KMS-11 (cell line): ENCODE results near the gene SLC22A4.

Experiments used
- H2AFZ ChIP-seq: fragments of 200-600 bp; sonication (generic); 2 replicates; pipeline ENCODE4 v1.6.1; 2016; ENCODE audit warnings: antibody characterized with exemption, mixed run types, low read depth
- H3K27ac ChIP-seq: fragments of 200-600 bp; sonication (generic); 2 replicates; pipeline ENCODE4 v1.6.1; 2016; ENCODE audit warnings: mild to moderate bottlenecking, mixed run types
- H3K27me3 ChIP-seq: fragments of 200-600 bp; sonication (generic); 2 replicates; pipeline ENCODE4 v1.6.1; 2017; ENCODE audit warnings: mild to moderate bottlenecking, low read depth, mixed run types, moderate library complexity; ENCODE audit not compliant: insufficient read depth
- H3K36me3 ChIP-seq: fragments of 200-600 bp; sonication (generic); 2 replicates; pipeline ENCODE4 v1.6.1; 2017; ENCODE audit warnings: mild to moderate bottlenecking, mixed run types; ENCODE audit not compliant: insufficient read depth
- H3K4me1 ChIP-seq: fragments of 200-600 bp; sonication (generic); 2 replicates; pipeline ENCODE4 v1.6.1; 2016; ENCODE audit warnings: mild to moderate bottlenecking, low read depth, mixed run types; ENCODE audit not compliant: poor library complexity, severe bottlenecking
- H3K4me2 ChIP-seq: fragments of 200-600 bp; sonication (generic); 2 replicates; pipeline ENCODE4 v1.7.0; 2016; ENCODE audit warnings: mild to moderate bottlenecking, mixed run types
- H3K4me3 ChIP-seq: fragments of 200-600 bp; sonication (generic); IDR thresholded peaks from 2 replicates; pipeline ENCODE4 v1.6.1; 2017; ENCODE audit warnings: low read depth, low read length, mixed read lengths; ENCODE audit not compliant: insufficient read depth
- H3K79me2 ChIP-seq: fragments of 200-600 bp; sonication (generic); 2 replicates; pipeline ENCODE4 v1.6.1; 2016; ENCODE audit warnings: low read depth, mixed run types; ENCODE audit not compliant: insufficient read depth
- H3K9ac ChIP-seq: fragments of 200-600 bp; sonication (generic); 2 replicates; pipeline ENCODE4 v1.6.1; 2016; ENCODE audit warnings: mild to moderate bottlenecking, mixed run types
- H4K20me1 ChIP-seq: fragments of 200-600 bp; sonication (generic); 2 replicates; pipeline ENCODE4 v1.6.1; 2016; ENCODE audit warnings: mild to moderate bottlenecking, mixed run types; ENCODE audit not compliant: insufficient read depth
- CTCF ChIP-seq: fragments of 200-600 bp; sonication (generic); conservative IDR thresholded peaks from 2 replicates; pipeline ENCODE4 v1.6.1; 2017; ENCODE audit warnings: low read depth, mild to moderate bottlenecking, antibody characterized with exemption, low read length, moderate library complexity, mixed read lengths

Gene SLC22A4

GRCh38 chr5:132279801-132280200, 14.4 kb upstream of the SLC22A4 start:
- H2AFZ ChIP-seq = no peak overlapping the region
- no peaks in the 10 kb centered on the region for H3K27me3 ChIP-seq
- H4K20me1 ChIP-seq = no peaks in the 10 kb centered on the region
- H3K79me2 ChIP-seq = no peaks in the 10 kb centered on the region
- H3K36me3 ChIP-seq = no peaks in the 10 kb centered on the region
- no peak overlapping the region for H3K4me2 ChIP-seq
- no peak for TF ChIP-seq CTCF
- H3K27ac ChIP-seq = no peak overlapping the region
- no peaks in the 10 kb centered on the region for H3K4me1 ChIP-seq
- no peak overlapping the region for H3K9ac ChIP-seq
- no peak overlapping the region for H3K4me3 ChIP-seq

GRCh38 chr5:132280371-132281240, 13.6 kb upstream of the SLC22A4 start:
- TF ChIP-seq CTCF = no peak
- no peak overlapping the region for H3K27ac ChIP-seq

GRCh38 chr5:132281856-132282614, 12.2 kb upstream of the SLC22A4 start:
- Histone ChIP-seq H3K4me3 (no peak overlapping the region), H3K36me3 (no peaks in the 10 kb centered on the region), H3K27me3 (no peaks in the 10 kb centered on the region), H3K9ac (no peak overlapping the region), H3K27ac (no peak overlapping the region), H4K20me1 (no peaks in the 10 kb centered on the region), H3K79me2 (no peaks in the 10 kb centered on the region), H3K4me1 (no peaks in the 10 kb centered on the region), H2AFZ (no peak overlapping the region), H3K4me2 (no peak overlapping the region)
- TF ChIP-seq CTCF = no peak

More at GRCh38 chr5:132280371-132281240, 13.6 kb upstream of the SLC22A4 start:
- H4K20me1 ChIP-seq = no peaks in the 10 kb centered on the region
- no peaks in the 10 kb centered on the region for H3K79me2 ChIP-seq
- H3K4me3 ChIP-seq = no peak overlapping the region
- H3K27me3 ChIP-seq = no peaks in the 10 kb centered on the region
- H3K9ac ChIP-seq = no peak overlapping the region
- no peaks in the 10 kb centered on the region for H3K36me3 ChIP-seq
- no peak overlapping the region for H2AFZ ChIP-seq
- H3K4me2 ChIP-seq = no peak overlapping the region
- no peaks in the 10 kb centered on the region for H3K4me1 ChIP-seq

- TF ChIP-seq CTCF = peak; percentile 41
- Histone ChIP-seq H3K79me2 (no peaks in the 10 kb centered on the region), H3K27ac (no peak overlapping the region), H3K27me3 (no peaks in the 10 kb centered on the region), H3K4me2 (no peak overlapping the region), H2AFZ (no peak overlapping the region), H4K20me1 (no peaks in the 10 kb centered on the region), H3K4me3 (no peak overlapping the region), H3K9ac (no peak overlapping the region), H3K36me3 (no peaks in the 10 kb centered on the region), H3K4me1 (no peaks in the 10 kb centered on the region)
These were observed 10.7 kb upstream of the SLC22A4 start for GRCh38 chr5:132283423-132284043.
